GM10266 (cell line): Measurements from ENCODE around the gene TTLL10.

Experiments
- DNase-seq: peaks from one replicate; pipeline ENCODE4 v3.0.0; 2012; ENCODE audit errors: extremely low spot score
- TF ChIP-seq, protein P1 (sequence below): IDR thresholded peaks from 2 replicates; pipeline ENCODE4 v1.5.1; 2012; ENCODE audit warnings: mild to moderate bottlenecking, low read depth; ENCODE audit not compliant: control insufficient read depth, insufficient read depth; ENCODE audit errors: missing control alignments

The TTLL10 gene

DNA sequence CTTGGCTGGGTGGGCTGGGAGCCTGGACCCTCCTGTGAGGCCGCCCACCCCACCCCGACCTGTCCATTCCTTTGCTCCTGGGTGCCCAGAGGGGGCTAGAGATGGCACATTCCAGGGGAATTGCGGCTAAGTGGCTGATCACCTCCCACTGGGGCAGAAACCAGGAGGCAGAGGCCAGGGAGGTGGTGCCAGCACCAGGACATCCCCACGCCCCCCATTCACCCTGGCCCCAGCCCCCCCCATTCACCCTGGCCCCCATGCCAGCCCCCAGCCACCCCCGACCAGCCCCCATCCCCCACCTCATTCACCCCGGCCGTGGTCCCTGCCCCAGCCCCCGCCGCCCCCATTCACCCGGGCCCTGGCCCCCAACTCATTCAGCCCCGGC, 66.7 kb downstream of the TTLL10 start:
- no peak for DNase-seq
- TF ChIP-seq, protein P1, sequence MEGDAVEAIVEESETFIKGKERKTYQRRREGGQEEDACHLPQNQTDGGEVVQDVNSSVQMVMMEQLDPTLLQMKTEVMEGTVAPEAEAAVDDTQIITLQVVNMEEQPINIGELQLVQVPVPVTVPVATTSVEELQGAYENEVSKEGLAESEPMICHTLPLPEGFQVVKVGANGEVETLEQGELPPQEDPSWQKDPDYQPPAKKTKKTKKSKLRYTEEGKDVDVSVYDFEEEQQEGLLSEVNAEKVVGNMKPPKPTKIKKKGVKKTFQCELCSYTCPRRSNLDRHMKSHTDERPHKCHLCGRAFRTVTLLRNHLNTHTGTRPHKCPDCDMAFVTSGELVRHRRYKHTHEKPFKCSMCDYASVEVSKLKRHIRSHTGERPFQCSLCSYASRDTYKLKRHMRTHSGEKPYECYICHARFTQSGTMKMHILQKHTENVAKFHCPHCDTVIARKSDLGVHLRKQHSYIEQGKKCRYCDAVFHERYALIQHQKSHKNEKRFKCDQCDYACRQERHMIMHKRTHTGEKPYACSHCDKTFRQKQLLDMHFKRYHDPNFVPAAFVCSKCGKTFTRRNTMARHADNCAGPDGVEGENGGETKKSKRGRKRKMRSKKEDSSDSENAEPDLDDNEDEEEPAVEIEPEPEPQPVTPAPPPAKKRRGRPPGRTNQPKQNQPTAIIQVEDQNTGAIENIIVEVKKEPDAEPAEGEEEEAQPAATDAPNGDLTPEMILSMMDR, result no peak

DNA sequence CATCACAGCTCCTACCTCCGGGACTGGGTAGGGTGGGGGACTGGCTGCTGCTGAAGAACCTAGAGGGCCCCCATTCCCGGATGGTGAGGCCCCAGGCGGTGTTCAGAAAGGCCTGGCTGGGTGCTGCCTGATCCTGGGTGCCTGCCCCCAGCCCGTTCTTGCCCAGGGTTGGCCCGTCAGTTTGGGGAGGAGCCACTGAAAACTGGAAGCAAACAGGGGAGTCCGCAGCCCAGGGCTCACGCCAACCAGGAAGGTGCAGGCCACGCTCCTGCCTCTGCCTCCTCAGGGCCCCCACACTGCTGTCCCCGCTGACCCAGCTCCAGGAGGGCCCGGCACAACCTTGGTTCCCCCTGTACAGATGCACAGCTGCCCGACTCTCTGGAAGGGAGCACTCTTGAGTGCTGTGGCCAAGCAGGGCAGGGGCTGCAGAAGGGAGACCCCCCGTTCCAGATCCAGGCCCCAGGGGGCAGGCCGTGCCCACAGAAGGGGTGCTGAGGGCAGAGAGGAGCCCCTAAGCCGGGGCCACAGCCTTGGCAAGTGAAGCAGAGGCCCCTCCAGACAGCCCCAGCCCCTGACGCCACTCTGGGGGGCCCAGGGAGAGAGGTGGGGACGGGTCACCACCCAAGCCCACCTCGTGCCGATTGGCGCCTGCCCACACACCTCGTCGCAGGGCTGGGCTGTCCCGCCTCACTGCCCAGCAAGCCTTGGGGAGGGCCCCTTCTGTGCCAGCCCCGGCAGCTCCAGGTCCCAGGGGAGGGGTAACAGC, 67.3 kb downstream of the TTLL10 start:
- no peak for DNase-seq
- TF ChIP-seq, protein P1, result no peak

DNA sequence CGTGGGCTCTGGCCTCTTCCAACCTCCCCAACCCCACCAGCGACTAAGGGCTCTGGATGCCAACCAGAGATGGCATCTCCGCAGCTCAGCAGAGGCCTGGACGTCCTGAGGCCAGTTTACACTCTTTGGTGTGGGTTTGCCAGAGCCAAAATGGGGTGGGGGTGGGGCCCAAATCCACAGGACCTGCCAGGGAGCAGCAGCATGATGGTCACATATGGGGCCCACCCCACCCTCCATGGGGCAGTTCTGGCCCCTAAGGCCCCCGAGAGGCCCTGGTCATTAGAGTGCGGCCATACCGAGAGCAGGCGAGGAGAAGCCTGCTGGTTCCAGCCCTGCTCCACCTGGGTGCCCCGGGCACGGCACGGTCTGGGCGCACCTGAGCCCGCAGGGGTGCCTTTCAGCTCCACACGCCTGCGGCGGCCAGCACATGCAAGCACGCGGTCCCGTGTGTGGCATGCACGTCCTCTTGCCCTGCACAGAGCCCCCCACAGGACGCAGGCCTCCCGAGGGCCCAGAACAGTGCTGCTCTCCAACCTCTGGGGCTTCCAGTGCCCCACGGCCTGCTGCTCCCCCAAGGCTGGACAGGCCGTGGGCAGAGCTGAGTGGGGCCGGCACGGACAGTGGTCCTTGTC, 68.0 kb downstream of the TTLL10 start:
- TF ChIP-seq, protein P1, result no peak
- no peak for DNase-seq

DNA sequence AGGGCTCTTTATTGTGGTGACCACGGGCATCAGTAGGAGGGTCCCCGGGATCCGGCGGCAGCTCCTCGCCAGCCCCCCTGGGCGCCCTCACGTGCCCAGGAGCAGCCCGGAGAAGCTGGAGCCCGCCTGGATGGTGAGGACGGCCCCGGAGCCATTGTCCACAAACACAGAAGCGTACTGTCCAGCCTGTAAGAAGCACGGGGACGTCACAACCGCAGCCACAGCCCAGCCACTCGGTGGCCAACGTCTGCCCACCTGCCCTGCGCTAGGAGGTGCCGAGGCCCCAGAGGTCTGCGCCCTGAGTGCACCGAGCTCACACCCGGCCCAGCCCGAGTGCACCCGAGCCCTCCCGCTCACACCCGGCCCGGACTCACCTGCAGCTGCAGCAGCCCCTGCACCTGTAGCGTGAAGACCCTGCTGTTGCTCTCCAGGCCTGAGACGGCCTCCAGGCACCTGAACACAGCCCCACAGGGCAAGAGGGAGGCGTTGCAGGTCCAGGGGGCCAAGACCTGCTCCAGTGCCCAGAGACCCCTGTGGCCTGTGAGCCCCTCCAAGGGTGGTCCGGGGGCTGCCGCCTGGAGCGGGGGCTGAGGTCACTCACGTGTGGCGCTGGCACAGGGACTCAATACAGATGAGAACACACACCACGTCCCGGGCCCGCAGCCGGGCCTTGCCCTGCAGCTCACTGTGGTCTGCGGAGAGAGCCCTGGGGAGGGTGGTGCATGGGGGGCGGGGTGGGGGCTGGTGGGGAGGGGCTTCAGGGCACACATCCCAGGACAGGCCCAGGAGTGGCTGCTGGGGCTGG, 69.0 kb downstream of the TTLL10 start:
- TF ChIP-seq, protein P1, result no peak

DNA sequence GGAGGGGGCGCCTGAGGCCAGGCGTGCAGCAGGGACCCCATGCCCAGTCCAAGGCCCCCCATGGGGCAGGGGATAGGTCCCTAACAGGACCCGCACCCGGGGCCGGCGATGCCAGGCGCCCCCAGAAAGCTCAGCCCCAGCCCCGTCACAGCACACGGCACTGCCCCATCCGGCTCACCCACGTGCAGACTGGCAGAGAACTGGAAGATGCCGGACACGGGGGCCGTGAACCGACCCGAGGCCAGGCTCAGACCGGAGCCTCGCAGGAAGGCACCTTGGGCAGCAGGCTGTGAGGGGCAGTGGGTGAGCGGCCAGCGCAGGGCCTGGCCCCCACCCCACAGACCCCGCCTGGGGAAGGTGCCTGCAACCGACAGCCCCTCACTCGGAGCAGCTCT, 69.6 kb downstream of the TTLL10 start:
- TF ChIP-seq, protein P1, result no peak
- no peak for DNase-seq

More for the DNA sequence above, 69.0 kb downstream of the TTLL10 start:
- DNase-seq, result no peak

DNA sequence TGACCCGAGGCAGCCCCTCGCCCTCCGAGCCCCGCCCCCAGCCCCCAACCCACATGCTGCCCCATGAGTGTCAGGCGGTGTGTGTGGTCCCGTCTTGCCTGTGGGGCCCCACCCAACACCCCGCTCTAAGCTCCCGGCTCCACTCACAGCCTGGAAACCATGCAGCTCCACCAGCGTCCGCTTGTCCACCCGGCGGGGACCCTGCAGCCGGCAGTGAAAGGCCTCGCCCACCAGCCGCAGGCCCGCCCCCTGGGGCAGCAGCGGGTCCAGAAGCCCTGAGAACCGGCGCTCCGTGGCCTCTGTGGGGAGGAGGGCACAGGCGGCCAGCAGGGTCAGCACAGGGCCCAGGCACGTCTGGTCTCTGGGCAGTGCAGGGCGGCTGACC, 70.1 kb downstream of the TTLL10 start:
- TF ChIP-seq, protein P1, result no peak
- no peak for DNase-seq

DNA sequence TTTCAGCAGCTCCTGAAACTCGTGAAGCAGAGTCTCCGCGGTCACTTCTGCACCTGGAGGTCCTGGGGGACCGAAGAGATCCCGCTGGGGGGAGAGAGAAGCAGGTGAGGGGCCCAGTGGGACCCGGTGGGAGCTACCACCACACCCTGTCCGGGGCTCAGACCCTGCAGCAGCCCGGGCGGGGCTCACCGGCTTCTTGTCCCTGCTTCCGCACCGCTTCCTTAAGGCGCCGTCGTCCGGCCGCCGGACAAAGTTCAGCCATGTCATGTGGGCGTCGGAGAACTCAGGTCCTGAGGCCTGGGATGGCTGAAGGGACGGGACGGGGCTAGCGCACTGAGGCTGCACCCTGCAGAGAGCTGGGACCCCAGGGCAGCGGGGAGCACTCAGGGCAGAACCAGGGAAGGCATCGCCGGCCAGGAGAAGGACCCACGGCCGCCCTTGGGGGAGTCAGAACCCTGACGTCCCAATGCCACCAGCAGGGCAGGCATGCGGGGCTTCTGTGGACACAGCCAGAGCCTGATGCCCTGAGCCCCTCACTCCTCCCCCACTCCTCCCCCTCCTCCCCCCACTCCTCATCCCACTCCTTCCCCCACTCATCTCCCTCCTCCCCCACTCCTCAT, 70.6 kb downstream of the TTLL10 start:
- no peak for DNase-seq
- TF ChIP-seq, protein P1, result no peak
